DND-41 (cell line): Measurements from ENCODE around the gene FAR2.

ENCODE experiments used
- ATAC-seq: fragments of 200-7000 bp; cut with Tn5 transposase; 3 replicates; pipeline ENCODE4 v1.9.1; 2021; ENCODE audit warnings: low read depth; ENCODE audit not compliant: insufficient read depth
- DNase-seq: peaks from one replicate; pipeline ENCODE4 v3.0.0-alpha.2; 2020
- H2AFZ ChIP-seq: 2 replicates; pipeline ENCODE4 v1.6.0; 2012; ENCODE audit warnings: low read depth, low read length
- H3K27ac ChIP-seq: 2 replicates; pipeline ENCODE4 v1.5.1; 2012; ENCODE audit warnings: low read length, inconsistent platforms
- H3K27me3 ChIP-seq: fragments of 200-600 bp; sonication (generic); 2 replicates; pipeline ENCODE4 v1.6.0; 2012; ENCODE audit warnings: low read length, mild to moderate bottlenecking, inconsistent platforms; ENCODE audit not compliant: insufficient read depth, poor library complexity
- H3K36me3 ChIP-seq: 2 replicates; pipeline ENCODE4 v1.5.1; 2012; ENCODE audit warnings: low read length, inconsistent platforms; ENCODE audit not compliant: insufficient read depth
- H3K4me1 ChIP-seq: 2 replicates; pipeline ENCODE4 v1.5.1; 2012; ENCODE audit warnings: mild to moderate bottlenecking, low read length; ENCODE audit not compliant: insufficient read depth
- H3K4me2 ChIP-seq: 2 replicates; pipeline ENCODE4 v1.6.0; 2012; ENCODE audit warnings: mild to moderate bottlenecking, moderate library complexity, low read length, inconsistent platforms; ENCODE audit not compliant: insufficient read depth
- H3K4me3 ChIP-seq, 2 experiments: fragments of 200-600 bp in 1 of 2; shearing (Covaris generic) in 1 of 2; 2 replicates each; pipeline ENCODE4 v1.5.1; 2012 to 2016; ENCODE audit warnings: inconsistent platforms in 2 of 2, low read length in 2 of 2, mild to moderate bottlenecking in 2 of 2, low read depth in 1 of 2, moderate library complexity in 1 of 2
- H3K79me2 ChIP-seq: 2 replicates; pipeline ENCODE4 v1.6.0; 2012; ENCODE audit warnings: low read length, inconsistent platforms; ENCODE audit not compliant: insufficient read depth
- H3K9ac ChIP-seq: 2 replicates; pipeline ENCODE4 v1.6.0; 2012; ENCODE audit warnings: low read depth, mild to moderate bottlenecking, inconsistent platforms, low read length, moderate library complexity
- H3K9me3 ChIP-seq: 2 replicates; pipeline ENCODE4 v1.5.1; 2012; ENCODE audit warnings: low read length, moderate library complexity, mild to moderate bottlenecking, inconsistent platforms; ENCODE audit not compliant: insufficient read depth, severe bottlenecking
- H4K20me1 ChIP-seq: 2 replicates; pipeline ENCODE4 v1.6.0; 2012; ENCODE audit warnings: low read length; ENCODE audit not compliant: insufficient read depth
- EZH2 ChIP-seq: IDR thresholded peaks from 3 replicates; pipeline ENCODE4 v1.6.1; 2012; ENCODE audit warnings: borderline replicate concordance, low read depth, mild to moderate bottlenecking, moderate library complexity, low read length, inconsistent platforms; ENCODE audit not compliant: severe bottlenecking
- TF ChIP-seq, protein P1 (sequence below): IDR thresholded peaks from 2 replicates; pipeline ENCODE4 v1.5.1; 2012; ENCODE audit warnings: borderline replicate concordance, low read length, moderate library complexity, mild to moderate bottlenecking; ENCODE audit not compliant: poor library complexity, severe bottlenecking; ENCODE audit errors: extremely low read depth

The FAR2 gene

DNA sequence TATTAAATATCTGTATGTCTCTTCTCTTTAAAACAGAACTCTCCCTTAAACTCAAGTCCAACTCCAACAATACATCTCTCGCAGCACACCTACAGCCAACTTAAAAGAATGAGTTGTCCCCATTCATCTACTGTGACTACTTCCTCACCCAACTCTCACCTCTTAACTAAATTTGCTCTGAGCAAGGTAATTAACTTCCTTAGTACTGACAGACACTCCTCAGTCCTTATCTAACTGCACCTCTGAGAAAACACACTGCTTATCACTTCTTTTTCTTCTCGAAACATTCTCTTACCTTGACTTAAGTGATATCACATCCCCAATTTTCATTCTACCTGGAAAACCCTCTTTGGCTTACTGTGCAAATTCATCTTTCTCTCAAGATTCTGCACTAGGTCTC lies 224.9 kb downstream of the FAR2 start:
- Histone ChIP-seq H3K9ac (no peak overlapping the region), H3K4me1 (peaks cover 9% of the 10 kb centered on the region; the same call in 1 of the 2 replicates), H2AFZ (no peak overlapping the region), H4K20me1 (peaks cover 31% of the 10 kb centered on the region; the same call in 1 of the 2 replicates), H3K79me2 (peaks cover 79% of the 10 kb centered on the region), H3K27ac (no peak overlapping the region), H3K36me3 (peaks cover 38% of the 10 kb centered on the region), H3K27me3 (no peaks in the 10 kb centered on the region), H3K4me3 (no peak overlapping the region), H3K9me3 (no peaks in the 10 kb centered on the region), H3K4me2 (no peak overlapping the region)
- TF ChIP-seq, protein P1, sequence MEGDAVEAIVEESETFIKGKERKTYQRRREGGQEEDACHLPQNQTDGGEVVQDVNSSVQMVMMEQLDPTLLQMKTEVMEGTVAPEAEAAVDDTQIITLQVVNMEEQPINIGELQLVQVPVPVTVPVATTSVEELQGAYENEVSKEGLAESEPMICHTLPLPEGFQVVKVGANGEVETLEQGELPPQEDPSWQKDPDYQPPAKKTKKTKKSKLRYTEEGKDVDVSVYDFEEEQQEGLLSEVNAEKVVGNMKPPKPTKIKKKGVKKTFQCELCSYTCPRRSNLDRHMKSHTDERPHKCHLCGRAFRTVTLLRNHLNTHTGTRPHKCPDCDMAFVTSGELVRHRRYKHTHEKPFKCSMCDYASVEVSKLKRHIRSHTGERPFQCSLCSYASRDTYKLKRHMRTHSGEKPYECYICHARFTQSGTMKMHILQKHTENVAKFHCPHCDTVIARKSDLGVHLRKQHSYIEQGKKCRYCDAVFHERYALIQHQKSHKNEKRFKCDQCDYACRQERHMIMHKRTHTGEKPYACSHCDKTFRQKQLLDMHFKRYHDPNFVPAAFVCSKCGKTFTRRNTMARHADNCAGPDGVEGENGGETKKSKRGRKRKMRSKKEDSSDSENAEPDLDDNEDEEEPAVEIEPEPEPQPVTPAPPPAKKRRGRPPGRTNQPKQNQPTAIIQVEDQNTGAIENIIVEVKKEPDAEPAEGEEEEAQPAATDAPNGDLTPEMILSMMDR = no peak
- TF ChIP-seq EZH2 = no peak
- ATAC-seq = no peak
- no peak for DNase-seq

DNA sequence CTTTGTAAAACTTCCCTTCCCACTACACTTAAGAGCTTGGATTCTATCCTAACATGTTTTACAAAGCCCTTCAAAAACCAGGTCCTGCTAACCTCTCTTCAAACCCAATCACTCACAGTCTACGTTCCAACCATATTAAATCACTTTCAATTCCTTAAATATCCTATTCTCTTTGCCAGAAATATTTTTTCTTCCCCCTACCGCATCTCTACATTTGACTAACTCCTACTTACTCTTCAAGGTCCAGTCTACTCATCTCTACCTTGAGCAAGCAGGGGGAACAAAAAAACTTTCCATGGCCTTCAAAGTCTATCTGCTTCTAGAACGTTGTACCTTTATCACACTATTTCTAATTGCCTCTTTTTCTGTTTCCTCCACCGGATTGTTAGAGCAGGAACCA lies 225.8 kb downstream of the FAR2 start:
- Histone ChIP-seq H3K79me2 (peaks cover 88% of the 10 kb centered on the region), H3K27ac (no peak overlapping the region), H3K27me3 (no peaks in the 10 kb centered on the region), H3K4me2 (no peak overlapping the region), H3K4me1 (peaks cover 18% of the 10 kb centered on the region), H4K20me1 (peaks cover 35% of the 10 kb centered on the region; the same call in 1 of the 2 replicates), H3K4me3 (no peak overlapping the region), H3K36me3 (peaks cover 29% of the 10 kb centered on the region; the same call in 1 of the 2 replicates), H3K9me3 (no peaks in the 10 kb centered on the region), H3K9ac (no peak overlapping the region), H2AFZ (no peak overlapping the region)
- ATAC-seq = no peak
- no peak for DNase-seq
- no peak for TF ChIP-seq EZH2
- TF ChIP-seq, protein P1 = no peak

DNA sequence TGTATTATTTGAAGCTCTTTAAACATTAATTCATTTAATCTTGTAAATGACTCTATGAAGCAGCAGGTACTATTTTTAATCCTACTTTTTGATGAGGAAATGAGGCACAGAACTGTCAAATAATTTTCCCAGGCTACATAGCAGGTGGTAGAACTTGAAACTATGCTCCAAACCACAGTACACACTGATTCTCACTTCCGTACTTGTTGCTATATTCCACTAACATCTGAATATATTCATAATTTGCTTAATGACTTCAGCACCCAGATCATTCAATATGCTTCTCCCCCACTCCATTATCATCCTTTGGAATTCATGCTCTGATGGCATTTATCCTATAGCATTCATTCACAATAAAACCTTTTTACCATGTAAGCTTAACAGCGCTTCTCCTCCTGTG lies 227.0 kb downstream of the FAR2 start:
- no peak for ATAC-seq
- H3K27me3 ChIP-seq = no peaks in the 10 kb centered on the region
- TF ChIP-seq, protein P1 = no peak
- no peak for TF ChIP-seq EZH2
- no peak overlapping the region for H2AFZ ChIP-seq
- DNase-seq = no peak
- H3K79me2 ChIP-seq = peaks cover 97% of the 10 kb centered on the region
- H4K20me1 ChIP-seq = peaks cover 35% of the 10 kb centered on the region; the same call in 1 of the 2 replicates
- H3K4me1 ChIP-seq = peaks cover 19% of the 10 kb centered on the region
- H3K4me2 ChIP-seq = no peak overlapping the region
- H3K9me3 ChIP-seq = no peaks in the 10 kb centered on the region
- peaks cover 17% of the 10 kb centered on the region for H3K36me3 ChIP-seq
- H3K27ac ChIP-seq = no peak overlapping the region
- H3K9ac ChIP-seq = no peak overlapping the region
- no peak overlapping the region for H3K4me3 ChIP-seq
